Measurements from ENCODE around the gene ATP9A. TPM values are rescaled to one million over a fixed set of nuclear protein-coding genes. Genes with fewer than 3 reads are reported as not detected.
A peak's percentile ranks its signal among the peaks of the same experiment; 100 is the strongest.

Gene ATP9A
- total and polyA plus RNA-seq, 2 of the 8 experiments (the other 6 are each of a cell fraction or from before 2014, with no cell fraction given): 5.0 to 6.4 TPM

- Histone ChIP-seq H4K5ac (ENCODE audit: insufficient read length, low read depth, low read length) (no peak overlapping the region), H3K4me2 (ENCODE audit: insufficient read depth in 1 of 2, low read depth in 2 of 2, low read length in 2 of 2) (no peak overlapping the region), H3K18ac (ENCODE audit: extremely low read depth, low read length) (no peak overlapping the region), H3K79me2 (ENCODE audit: control insufficient read depth in 1 of 2, insufficient read depth in 2 of 2, low read length in 2 of 2) (no peaks in the 10 kb centered on the region), H3K36me3 (ENCODE audit: control insufficient read depth in 2 of 4, insufficient read depth in 4 of 4, low read length in 3 of 4) (no peaks in the 10 kb centered on the region), H3K4ac (replicated peaks; ENCODE audit: insufficient read length, low read depth, low read length) (no peak overlapping the region), H2AFZ (ENCODE audit: low read length) (no peak overlapping the region), H3K27ac (ENCODE audit: low read depth, low read length) (no peak overlapping the region), H3K9ac (replicated peaks in 1 of 4; ENCODE audit: extremely low read depth in 1 of 4, low read depth in 3 of 4, low read length in 3 of 4) (no peak overlapping the region), H3K79me1 (ENCODE audit: low read depth, low read length) (no peaks in the 10 kb centered on the region), H4K8ac (ENCODE audit: extremely low read depth, insufficient read depth, low read length) (no peak overlapping the region), H3K23ac (ENCODE audit: insufficient read length) (no peak overlapping the region), H3K23me2 (ENCODE audit: low read depth, low read length) (peaks cover 14% of the 10 kb centered on the region), H4K91ac (replicated peaks; ENCODE audit: insufficient read length, low read length) (no peak overlapping the region), H3K4me3 (ENCODE audit: extremely low read depth in 1 of 4, insufficient read depth in 2 of 4, low read depth in 3 of 4, low read length in 4 of 4) (no peak overlapping the region), H3K9me3 (ENCODE audit: insufficient read depth in 2 of 2, low read depth in 1 of 2, low read length in 1 of 2) (no peaks in the 10 kb centered on the region), H3K27me3 (replicated peaks in 1 of 4; ENCODE audit: control insufficient read depth in 3 of 4, extremely low read depth in 1 of 4, insufficient read depth in 3 of 4, low read length in 3 of 4) (peaks cover 8 to 31% (median 27%) of the 10 kb centered on the region in 4 experiments), H2BK5ac (ENCODE audit: low read depth, low read length) (no peak overlapping the region), H2AK5ac (ENCODE audit: low read depth, low read length) (no peak overlapping the region), H2BK120ac (replicated peaks; ENCODE audit: low read depth, low read length) (no peak overlapping the region), H3K56ac (replicated peaks; ENCODE audit: insufficient read length, low read depth, low read length) (no peak overlapping the region), H2BK12ac (ENCODE audit: low read depth, low read length) (no peak overlapping the region), H4K20me1 (replicated peaks in 1 of 2; ENCODE audit: control insufficient read depth in 1 of 2, insufficient read depth in 2 of 2, low read length in 2 of 2) (no peaks in the 10 kb centered on the region), H3K4me1 (replicated peaks in 1 of 4; ENCODE audit: control insufficient read depth in 3 of 4, insufficient read depth in 4 of 4, low read length in 3 of 4) (peaks cover 0 to 9% (median 4%) of the 10 kb centered on the region in 4 experiments; a peak in 5 of 7 replicates), H2BK20ac (ENCODE audit: low read length) (no peak overlapping the region), H2BK15ac (ENCODE audit: low read length) (no peak overlapping the region), H3K14ac (ENCODE audit: insufficient read length) (no peak overlapping the region)
- ChIA-PET POLR2A (ENCODE audit: partially characterized antibody) (no interaction called here), CTCF (ENCODE audit: partially characterized antibody) (interaction anchor here (1.3 to 1.5 kb wide), 2 partner anchors 10 to 585 kb away, joined by 3 read pairs; no protein-coding TSS in a partner anchor)
- FAIRE-seq: no peak
- peak; percentile 66 for TF ChIP-seq KDM1A (IDR thresholded peaks at IDR 0.05; ENCODE audit: borderline replicate concordance, low read length)
- TF ChIP-seq POLR2AphosphoS5 (IDR thresholded peaks at IDR 0.05; ENCODE audit: low read depth, low read length): no peak
- no peak for TF ChIP-seq USF2 (IDR thresholded peaks at IDR 0.05; ENCODE audit: low read length)
- TF ChIP-seq POLR2A (IDR thresholded peaks at IDR 0.05; ENCODE audit: control extremely low read depth in 1 of 2, low read depth in 2 of 2, low read length in 2 of 2): no peak
- no peak for TF ChIP-seq HDAC2 (IDR thresholded peaks at IDR 0.05; ENCODE audit: borderline replicate concordance in 1 of 2, low read depth in 2 of 2, low read length in 2 of 2)
- DNase-seq (ENCODE audit: low read depth in 1 of 2, low spot score in 2 of 2): no peak
- WGBS, 2 experiments (ENCODE audit: extremely low coverage in 1 of 2, insufficient coverage in 1 of 2, insufficient read length in 1 of 2, insufficient replicate concordance in 2 of 2, low coverage in 1 of 2, low lambda C conversion rate in 2 of 2, missing lambda C conversion rate in 1 of 2): 87% methylated on average over 4 of the region's 4 CpGs; no CpG with 5 or more reads in 1 of the 2 experiments
Observed at GRCh38 chr20:51566594-51566993, 201.6 kb downstream of the ATP9A start.

Data from H1 (cell line).